NCI-H187 treated with DMSO at 0.1 percent for 48 hours (cell line): ENCODE results near the gene ADGRG1.
"Not testable (repeated sequence)": the region's sequence is repeated elsewhere in the genome, so short reads cannot be mapped to it uniquely, and the experiment has no call there.

Experiments used
- DNase-seq: peaks from one replicate; lab custom pipeline; 2025; lab: John Stamatoyannopoulos, UW

Gene ADGRG1

DNA sequence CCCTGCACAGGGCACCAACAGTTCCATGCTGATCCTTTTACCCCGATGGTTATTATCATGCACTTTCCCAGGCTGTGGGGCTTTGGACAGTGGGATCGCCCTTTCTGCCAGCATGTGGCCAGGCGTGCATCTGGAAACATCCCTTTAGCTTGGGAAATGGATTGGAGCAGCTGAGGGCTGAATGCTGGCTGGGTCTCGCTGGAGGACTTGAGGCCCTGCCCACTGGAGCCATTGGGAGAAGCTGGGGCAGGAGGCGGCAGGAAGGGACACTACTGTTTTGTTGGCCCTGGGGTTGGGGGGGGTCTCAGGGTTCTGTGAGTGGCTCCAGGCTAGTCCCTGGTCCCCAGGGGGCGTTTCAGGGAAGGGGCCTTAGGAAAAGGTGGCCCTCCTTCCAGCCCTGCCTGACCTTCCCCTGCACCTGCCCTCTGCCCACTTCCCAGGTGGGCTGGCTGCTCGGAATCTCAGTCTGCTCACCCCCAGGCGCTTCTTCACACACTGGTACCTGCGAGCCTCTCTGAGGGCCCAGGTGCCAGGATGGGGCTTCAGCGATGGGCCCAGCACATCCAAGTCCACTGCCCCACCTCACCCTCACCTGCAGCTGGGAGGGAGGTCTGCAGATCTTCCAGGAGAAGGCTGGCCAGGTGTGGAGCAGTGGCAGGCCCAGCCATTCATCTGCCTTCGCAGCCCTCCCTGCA is 38.1 kb downstream of the ADGRG1 start:
- no peak for DNase-seq

GRCh38 chr16:57667048-57667525 is 38.7 kb downstream of the ADGRG1 start:
- no peak for DNase-seq

- no peak for DNase-seq
These were observed 39.3 kb downstream of the ADGRG1 start for GRCh38 chr16:57667526-57668262.

- no peak for DNase-seq
These were observed 39.8 kb downstream of the ADGRG1 start, which contains the start of gene ADGRG3 for GRCh38 chr16:57668263-57668571. ADGRG3 (plus strand) TSS chr16:57668306; CDS start chr16:57668348, 42 bp downstream.

GRCh38 chr16:57668630-57669475 is 40.4 kb downstream of the ADGRG1 start:
- no peak for DNase-seq

DNA sequence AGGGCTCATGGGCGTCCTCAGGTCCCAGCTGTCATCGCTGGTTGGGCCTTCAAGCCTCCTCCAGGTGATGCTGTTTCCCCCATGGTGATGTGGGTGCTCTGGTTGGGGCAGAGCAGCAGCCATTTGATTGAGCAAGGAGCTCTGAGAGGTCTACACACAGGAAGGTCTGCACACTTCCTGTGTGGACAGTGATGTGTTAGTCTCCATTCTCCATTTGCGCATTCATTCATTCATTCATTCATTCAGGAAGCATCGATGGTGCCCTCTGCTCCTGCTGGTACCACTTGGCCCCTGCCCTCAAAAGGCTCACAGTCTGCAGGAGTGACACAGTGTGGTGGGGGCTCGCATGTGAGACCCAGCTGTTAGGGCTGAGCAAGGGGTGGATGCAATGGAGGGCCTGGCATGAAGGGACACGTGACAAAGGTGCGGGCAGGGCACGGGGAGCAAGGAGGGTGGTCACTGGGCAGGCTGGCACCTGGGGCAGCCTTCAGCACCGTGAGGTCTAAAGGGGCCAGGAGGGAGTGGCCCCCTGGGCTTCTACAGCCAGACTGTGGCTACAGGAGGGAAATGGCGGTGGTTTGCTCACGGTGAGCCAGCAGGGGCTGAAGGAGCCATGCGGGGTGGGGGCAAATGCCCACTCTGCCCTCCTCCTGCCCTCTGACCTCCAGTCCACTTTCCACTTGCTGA is 41.2 kb downstream of the ADGRG1 start:
- DNase-seq = no peak

- no peak for DNase-seq
These were observed 41.8 kb downstream of the ADGRG1 start for GRCh38 chr16:57670196-57670595.

GRCh38 chr16:57671451-57671850 is 43.0 kb downstream of the ADGRG1 start:
- not testable (repeated sequence) for DNase-seq

DNA sequence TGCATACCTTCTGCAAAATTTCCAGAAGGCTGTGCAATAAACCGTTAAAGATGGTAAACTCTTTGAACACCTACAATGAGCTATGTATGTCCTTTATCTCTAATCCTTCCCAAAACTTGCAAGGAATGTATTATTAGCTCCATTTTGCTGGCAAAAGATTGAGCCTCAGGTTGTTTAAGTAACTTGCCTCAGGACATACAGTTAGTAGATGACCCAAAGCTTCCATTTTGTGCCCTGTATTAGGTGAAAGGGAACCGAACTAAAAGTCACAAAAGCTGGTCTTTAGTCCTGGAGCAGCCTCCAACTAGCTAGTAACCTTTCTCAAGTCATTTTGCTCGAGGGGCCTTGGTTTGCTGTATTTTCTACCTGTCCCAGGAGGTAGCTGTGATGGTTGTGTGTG is 44.0 kb downstream of the ADGRG1 start:
- no peak for DNase-seq

DNA sequence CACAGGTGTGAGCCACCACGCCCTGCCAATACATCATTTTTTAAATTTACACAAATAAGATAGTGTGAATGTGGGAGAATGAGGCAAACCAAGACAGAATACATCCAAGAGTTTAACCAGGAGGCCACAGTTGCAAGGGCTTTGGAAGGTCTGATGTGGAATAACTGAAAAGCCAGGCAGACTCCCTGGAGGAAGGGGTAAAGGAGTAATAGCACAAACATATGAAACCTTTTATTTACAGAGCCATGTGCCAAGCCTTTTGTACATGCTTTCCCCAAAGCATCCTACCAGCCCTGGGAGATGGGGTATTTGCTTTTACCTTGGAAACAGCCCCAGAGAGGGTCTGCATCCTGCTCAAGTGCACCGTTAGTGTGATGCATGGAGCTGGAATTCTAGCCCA is 44.4 kb downstream of the ADGRG1 start:
- no peak for DNase-seq

- no peak for DNase-seq
These were observed 47.5 kb downstream of the ADGRG1 start for GRCh38 chr16:57675741-57676551.

GRCh38 chr16:57676553-57677085 is 48.2 kb downstream of the ADGRG1 start:
- no peak for DNase-seq

DNA sequence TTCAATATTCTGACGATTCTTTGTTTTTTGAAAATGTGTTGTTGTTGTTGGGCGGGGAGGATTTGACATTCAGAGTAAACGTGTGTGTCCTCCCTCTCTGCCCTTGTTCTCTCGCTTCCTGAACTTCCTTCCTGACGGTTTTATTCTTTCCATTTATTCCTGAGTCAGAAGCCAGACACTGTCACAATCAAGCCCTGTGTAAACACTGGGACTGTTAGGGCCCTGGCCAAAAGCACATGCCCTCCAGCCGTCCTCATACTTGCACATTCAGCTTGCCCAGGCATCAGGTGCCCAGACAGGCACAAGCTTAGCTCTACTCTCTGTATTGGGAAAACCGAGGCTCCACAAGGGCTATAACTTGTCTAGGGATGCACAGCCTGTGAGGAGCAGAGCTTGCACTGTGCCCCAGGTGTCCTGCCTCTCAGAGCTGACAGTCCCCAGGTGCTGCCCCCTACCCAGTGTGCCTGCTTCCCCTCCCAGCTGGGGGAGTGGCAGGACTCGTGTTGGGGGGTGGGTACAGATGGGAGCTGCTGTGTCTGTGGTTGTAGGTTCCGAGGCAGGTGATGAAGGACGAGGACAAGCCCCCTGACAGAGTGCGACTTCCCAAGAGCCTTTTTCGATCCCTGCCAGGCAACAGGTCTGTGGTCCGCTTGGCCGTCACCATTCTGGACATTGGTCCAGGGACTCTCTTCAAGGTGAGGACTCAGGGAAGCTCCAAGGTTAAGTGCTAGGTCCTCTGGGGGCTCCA is 49.4 kb downstream of the ADGRG1 start:
- DNase-seq = no peak

GRCh38 chr16:57679016-57679415 is 50.6 kb downstream of the ADGRG1 start:
- DNase-seq = no peak

GRCh38 chr16:57679767-57680482 is 51.5 kb downstream of the ADGRG1 start:
- no peak for DNase-seq

DNA sequence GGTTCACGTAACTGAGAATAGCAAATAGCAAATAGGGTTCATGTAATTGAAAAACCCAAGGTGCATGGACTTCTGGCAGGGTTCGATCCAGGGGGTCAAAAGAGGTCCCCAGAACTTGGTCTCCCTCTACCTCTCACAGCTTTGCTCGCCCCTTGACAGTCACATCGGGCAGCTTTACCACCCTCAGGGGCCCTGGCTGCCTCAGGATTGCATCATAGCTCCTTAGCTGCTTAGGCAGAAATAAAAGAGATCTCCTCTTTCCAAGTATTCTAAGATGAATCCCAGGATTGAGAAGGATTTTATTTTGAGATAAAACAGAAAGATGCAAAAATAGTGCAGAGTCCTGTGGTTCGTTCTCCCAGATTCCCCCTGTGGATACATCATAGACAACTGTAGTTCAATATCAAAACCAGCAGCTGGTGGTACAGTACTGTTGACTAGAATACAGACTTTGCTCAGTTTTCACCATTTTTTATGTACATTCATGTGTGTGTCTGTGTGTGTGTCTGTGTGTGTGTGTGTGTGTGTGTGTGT is 52.5 kb downstream of the ADGRG1 start:
- DNase-seq = no peak

- no peak for DNase-seq
These were observed 53.7 kb downstream of the ADGRG1 start for GRCh38 chr16:57681950-57682728.
